Measurements from ENCODE around the gene HDAC4.

DNA sequence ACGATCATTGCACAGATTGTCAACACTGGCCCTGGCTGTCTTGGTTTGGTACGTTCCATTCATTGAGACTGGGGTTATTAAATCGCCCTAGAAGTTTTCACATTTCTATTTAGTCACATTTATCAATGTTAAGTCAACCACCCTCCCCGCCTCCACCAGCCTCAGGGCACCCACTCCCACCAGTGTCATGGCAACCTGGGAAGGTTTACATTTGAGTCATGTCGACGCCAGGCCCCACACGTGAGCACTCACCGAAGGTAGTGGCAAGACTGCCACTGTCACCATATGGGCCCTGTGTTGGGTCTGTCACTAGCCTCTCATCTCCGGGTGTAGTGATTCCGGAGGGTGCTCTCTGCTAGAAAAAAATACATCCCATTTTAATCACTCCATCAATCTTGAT is 358.8 kb downstream of the HDAC4 start:
- TF ChIP-seq, protein P1, sequence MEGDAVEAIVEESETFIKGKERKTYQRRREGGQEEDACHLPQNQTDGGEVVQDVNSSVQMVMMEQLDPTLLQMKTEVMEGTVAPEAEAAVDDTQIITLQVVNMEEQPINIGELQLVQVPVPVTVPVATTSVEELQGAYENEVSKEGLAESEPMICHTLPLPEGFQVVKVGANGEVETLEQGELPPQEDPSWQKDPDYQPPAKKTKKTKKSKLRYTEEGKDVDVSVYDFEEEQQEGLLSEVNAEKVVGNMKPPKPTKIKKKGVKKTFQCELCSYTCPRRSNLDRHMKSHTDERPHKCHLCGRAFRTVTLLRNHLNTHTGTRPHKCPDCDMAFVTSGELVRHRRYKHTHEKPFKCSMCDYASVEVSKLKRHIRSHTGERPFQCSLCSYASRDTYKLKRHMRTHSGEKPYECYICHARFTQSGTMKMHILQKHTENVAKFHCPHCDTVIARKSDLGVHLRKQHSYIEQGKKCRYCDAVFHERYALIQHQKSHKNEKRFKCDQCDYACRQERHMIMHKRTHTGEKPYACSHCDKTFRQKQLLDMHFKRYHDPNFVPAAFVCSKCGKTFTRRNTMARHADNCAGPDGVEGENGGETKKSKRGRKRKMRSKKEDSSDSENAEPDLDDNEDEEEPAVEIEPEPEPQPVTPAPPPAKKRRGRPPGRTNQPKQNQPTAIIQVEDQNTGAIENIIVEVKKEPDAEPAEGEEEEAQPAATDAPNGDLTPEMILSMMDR (IDR thresholded peaks at IDR 0.05; ENCODE audit: insufficient read depth, low read length) = no peak
- TF ChIP-seq, protein P2, sequence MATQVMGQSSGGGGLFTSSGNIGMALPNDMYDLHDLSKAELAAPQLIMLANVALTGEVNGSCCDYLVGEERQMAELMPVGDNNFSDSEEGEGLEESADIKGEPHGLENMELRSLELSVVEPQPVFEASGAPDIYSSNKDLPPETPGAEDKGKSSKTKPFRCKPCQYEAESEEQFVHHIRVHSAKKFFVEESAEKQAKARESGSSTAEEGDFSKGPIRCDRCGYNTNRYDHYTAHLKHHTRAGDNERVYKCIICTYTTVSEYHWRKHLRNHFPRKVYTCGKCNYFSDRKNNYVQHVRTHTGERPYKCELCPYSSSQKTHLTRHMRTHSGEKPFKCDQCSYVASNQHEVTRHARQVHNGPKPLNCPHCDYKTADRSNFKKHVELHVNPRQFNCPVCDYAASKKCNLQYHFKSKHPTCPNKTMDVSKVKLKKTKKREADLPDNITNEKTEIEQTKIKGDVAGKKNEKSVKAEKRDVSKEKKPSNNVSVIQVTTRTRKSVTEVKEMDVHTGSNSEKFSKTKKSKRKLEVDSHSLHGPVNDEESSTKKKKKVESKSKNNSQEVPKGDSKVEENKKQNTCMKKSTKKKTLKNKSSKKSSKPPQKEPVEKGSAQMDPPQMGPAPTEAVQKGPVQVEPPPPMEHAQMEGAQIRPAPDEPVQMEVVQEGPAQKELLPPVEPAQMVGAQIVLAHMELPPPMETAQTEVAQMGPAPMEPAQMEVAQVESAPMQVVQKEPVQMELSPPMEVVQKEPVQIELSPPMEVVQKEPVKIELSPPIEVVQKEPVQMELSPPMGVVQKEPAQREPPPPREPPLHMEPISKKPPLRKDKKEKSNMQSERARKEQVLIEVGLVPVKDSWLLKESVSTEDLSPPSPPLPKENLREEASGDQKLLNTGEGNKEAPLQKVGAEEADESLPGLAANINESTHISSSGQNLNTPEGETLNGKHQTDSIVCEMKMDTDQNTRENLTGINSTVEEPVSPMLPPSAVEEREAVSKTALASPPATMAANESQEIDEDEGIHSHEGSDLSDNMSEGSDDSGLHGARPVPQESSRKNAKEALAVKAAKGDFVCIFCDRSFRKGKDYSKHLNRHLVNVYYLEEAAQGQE (IDR thresholded peaks at IDR 0.05; ENCODE audit: insufficient replicate concordance, low read depth) = no peak
- TF ChIP-seq SPI1 (IDR thresholded peaks at IDR 0.05; ENCODE audit: borderline replicate concordance, low read depth) (no peak), POLR2AphosphoS5 (IDR thresholded peaks at IDR 0.05; ENCODE audit: low read depth) (no peak), GABPA (IDR thresholded peaks at IDR 0.05; ENCODE audit: low read depth) (no peak)

Data from HL-60 (cell line).